ENCODE results near the gene PTPRD. TPM values are rescaled to one million over a fixed set of nuclear protein-coding genes. Genes with fewer than 3 reads are reported as not detected.

Gene PTPRD
- total RNA-seq, 1 donor from 2014 or later = 30.8 TPM

- intact Hi-C loops (cut with DNase I) = no loop called here
- no peaks in the 10 kb centered on the region for H3K27me3 ChIP-seq
- no peaks in the 10 kb centered on the region for H3K4me1 ChIP-seq
- no peak overlapping the region for H3K27ac ChIP-seq
- H3K4me3 ChIP-seq = no peak overlapping the region
- ATAC-seq (no peak), DNase-seq (no peak)
- no peaks in the 10 kb centered on the region for H3K36me3 ChIP-seq
- no peaks in the 10 kb centered on the region for H3K9me3 ChIP-seq
- TF ChIP-seq CTCF (IDR thresholded peaks at IDR 0.05) = no peak
Observed at GRCh38 chr9:9615086-9615485, 997.7 kb downstream of the PTPRD start.

- Histone ChIP-seq H3K27me3 (no peaks in the 10 kb centered on the region), H3K9me3 (no peaks in the 10 kb centered on the region), H3K4me3 (no peak overlapping the region), H3K27ac (no peak overlapping the region), H3K36me3 (no peaks in the 10 kb centered on the region), H3K4me1 (no peaks in the 10 kb centered on the region)
- DNase-seq (no peak), ATAC-seq (no peak)
- intact Hi-C loops (cut with DNase I) = no loop called here
- no peak for TF ChIP-seq CTCF (IDR thresholded peaks at IDR 0.05)
Observed at GRCh38 chr9:9614607-9615006, 998.2 kb downstream of the PTPRD start.

- Histone ChIP-seq H3K4me3 (no peak overlapping the region), H3K27ac (no peak overlapping the region), H3K4me1 (no peaks in the 10 kb centered on the region), H3K9me3 (no peaks in the 10 kb centered on the region), H3K27me3 (no peaks in the 10 kb centered on the region), H3K36me3 (no peaks in the 10 kb centered on the region)
- no peak for TF ChIP-seq CTCF (IDR thresholded peaks at IDR 0.05)
- intact Hi-C loops (cut with DNase I) = no loop called here
- DNase-seq = no peak
- ATAC-seq = no peak
Observed at GRCh38 chr9:9612755-9613154, 1000.0 kb downstream of the PTPRD start.

GRCh38 chr9:9612270-9612669 is 1000.5 kb downstream of the PTPRD start:
- ATAC-seq (no peak), DNase-seq (no peak)
- Histone ChIP-seq H3K9me3 (no peaks in the 10 kb centered on the region), H3K4me1 (no peaks in the 10 kb centered on the region), H3K27ac (no peak overlapping the region), H3K4me3 (no peak overlapping the region), H3K27me3 (no peaks in the 10 kb centered on the region), H3K36me3 (no peaks in the 10 kb centered on the region)
- intact Hi-C loops (cut with DNase I) = no loop called here
- TF ChIP-seq CTCF (IDR thresholded peaks at IDR 0.05) = no peak

GRCh38 chr9:9605681-9606080 is 1007.1 kb downstream of the PTPRD start:
- no peaks in the 10 kb centered on the region for H3K4me1 ChIP-seq
- ATAC-seq (no peak), DNase-seq (no peak)
- no peaks in the 10 kb centered on the region for H3K27me3 ChIP-seq
- H3K27ac ChIP-seq = no peak overlapping the region
- H3K36me3 ChIP-seq = no peaks in the 10 kb centered on the region
- no peaks in the 10 kb centered on the region for H3K9me3 ChIP-seq
- H3K4me3 ChIP-seq = no peak overlapping the region
- intact Hi-C loops (cut with DNase I) = no loop called here
- no peak for TF ChIP-seq CTCF (IDR thresholded peaks at IDR 0.05)

GRCh38 chr9:9603345-9603744 is 1009.5 kb downstream of the PTPRD start:
- intact Hi-C loops (cut with DNase I) = no loop called here
- no peaks in the 10 kb centered on the region for H3K9me3 ChIP-seq
- no peak for TF ChIP-seq CTCF (IDR thresholded peaks at IDR 0.05)
- H3K27me3 ChIP-seq = no peaks in the 10 kb centered on the region
- no peak for DNase-seq
- no peaks in the 10 kb centered on the region for H3K36me3 ChIP-seq
- ATAC-seq = no peak
- no peak overlapping the region for H3K4me3 ChIP-seq
- no peak overlapping the region for H3K27ac ChIP-seq
- H3K4me1 ChIP-seq = no peaks in the 10 kb centered on the region
